HG03095 (cell line): ENCODE measurements around the gene FGD4.

Experiments
- ATAC-seq: cut with Tn5 transposase; IDR thresholded peaks from one replicate; pipeline ENCODE4 v1.9.1; 2021; ENCODE audit warnings: moderate library complexity; ENCODE audit not compliant: unreplicated experiment

Gene FGD4

DNA sequence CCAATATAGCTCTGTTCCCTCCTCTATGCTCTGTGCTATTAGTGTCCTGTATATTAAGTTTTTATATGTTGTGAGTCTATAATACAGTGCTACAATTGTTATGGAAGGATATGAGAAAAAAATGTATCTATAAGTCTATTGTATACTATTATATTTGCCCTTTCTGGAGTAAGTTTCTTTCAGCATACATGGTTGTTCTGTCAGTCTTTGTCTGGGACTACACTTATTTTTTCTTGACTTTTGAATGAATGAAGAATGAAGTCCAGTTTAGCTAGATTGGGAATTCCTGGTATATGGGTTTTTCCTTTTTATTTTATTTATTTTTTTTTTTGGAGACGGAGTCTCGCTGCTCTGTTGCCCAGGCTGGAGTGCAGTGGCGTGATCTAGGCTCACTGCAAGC, 203.7 kb downstream of the FGD4 start:
- no peak for ATAC-seq

DNA sequence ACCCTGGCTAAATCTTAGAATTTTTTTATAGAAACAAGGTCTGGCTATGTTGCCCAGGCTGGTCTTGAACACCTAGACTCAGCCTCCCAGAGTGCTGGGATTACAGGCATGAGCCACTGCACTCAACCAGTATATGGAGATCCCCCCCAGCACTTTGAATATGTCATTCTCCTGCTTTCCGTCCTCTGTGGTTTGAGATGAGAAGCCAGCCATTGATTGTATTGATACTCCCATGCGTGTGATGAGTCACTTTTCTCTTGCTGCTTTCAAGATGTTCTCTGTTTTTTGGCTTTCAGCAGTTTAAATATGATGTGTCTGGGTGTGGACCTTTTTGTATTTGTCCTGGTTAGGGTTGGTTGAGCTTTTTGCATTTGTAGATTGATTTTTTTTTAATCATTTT, 204.5 kb downstream of the FGD4 start:
- peak; percentile 96 for ATAC-seq

DNA sequence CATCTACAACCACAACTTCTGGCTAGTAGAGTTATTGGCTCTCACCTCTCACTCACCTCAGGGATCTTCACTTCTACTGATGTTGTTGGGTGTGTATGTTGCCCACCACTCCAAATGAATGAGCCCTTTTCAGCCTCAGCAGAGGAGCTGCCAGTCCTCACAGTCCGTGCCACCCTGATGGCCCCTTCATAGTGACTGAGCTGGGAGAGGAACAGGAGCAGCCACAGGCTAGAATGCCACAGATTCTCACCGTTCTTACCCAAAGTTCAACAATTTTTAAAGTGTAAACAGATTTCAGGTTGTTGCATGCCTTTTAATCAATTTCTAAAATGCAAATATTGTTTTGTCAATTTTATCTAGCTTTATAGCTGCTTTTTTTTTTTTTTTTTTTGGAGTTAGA, 205.2 kb downstream of the FGD4 start:
- no peak for ATAC-seq

DNA sequence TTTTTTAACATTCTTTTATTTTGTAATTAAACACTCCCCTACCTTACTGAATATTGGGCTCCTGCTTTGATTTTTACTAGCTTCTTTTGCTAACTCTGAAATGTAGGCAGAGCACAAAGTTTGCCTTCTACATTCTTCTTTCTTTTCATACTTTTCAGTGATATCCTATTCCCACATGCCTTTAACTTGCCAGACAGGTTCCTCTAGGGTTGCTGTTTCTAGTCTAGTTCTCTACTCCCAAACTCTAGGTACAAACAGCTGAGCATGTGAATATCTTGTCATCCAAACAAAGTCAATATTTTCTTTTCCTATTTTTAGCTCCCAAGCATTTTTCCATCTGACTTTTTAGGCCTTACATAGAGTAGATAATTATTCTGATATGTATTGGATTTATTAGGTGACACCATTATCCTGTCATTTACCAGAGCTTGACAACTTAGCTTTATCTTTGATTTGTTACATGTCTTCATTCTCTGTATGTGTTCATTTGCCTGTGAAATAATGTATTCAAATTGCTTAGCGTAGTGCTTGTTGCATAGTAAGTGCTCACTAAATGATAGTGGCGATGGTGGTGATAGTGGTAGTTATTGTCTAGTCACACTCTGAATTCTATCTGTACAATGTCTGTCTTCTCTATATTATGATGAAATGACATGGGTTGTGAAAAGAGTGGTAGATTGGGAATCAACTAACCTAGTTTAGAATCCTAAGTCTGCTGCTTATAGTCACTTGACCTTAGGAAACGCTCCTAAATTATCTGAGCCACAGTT, 206.2 kb downstream of the FGD4 start:
- ATAC-seq: no peak

DNA sequence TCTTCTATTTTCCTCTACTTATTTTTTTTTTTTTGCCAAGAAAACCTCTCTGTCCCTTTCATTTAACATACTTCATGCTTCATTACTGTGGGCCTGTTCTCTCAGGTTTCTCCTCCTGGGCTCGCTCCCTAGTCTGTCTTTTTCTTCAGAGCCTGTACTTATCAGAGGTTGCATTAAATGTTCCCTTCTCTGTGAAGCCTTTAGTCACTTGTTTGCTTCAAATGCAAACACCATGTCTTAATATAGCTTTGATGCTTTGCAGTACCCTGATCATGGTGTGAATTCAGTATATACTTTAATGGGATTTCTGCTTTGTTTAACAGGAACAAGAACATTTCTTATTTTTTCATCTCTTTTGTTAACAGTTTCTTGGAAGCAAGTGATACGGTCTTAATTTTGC, 207.1 kb downstream of the FGD4 start:
- no peak for ATAC-seq

DNA sequence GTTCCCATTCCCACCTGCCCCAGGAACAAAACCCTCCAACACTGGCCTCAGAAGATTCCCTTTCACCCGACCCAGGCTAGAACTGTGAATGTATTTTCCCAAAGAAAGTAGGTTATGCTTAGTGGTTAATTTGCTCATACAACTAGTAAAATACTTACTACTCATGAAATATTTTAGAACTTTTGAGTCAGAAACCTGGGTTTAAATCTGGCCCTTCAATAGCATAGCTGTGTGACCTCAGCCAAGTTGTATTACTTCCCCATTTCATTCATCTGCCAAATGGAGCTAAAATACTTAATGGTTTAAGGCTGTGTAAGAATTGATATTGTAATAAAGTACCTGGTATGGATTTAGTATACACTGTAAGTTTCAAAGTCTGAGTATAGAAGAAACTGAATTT, 210.6 kb downstream of the FGD4 start:
- ATAC-seq: no peak

DNA sequence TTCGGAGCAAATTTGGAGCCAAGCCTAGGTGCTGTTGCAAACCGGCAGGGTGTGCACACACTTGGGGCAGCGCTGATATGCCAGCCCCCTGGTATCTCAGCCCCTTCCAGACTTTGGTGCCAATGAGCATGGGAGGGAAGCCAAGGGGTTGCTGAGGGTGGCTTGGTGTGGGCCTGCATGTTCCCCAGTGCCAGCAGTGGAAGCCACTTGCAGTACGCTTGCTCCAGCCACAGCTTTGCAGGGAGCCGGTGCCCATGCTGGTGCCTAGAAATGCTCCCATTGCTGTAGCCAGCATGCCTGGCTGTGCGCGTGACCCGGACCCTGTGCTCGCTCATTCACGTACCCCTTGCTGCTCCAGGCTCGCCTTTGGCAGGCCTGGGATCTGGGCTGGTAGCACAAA, 212.6 kb downstream of the FGD4 start:
- ATAC-seq: no peak

DNA sequence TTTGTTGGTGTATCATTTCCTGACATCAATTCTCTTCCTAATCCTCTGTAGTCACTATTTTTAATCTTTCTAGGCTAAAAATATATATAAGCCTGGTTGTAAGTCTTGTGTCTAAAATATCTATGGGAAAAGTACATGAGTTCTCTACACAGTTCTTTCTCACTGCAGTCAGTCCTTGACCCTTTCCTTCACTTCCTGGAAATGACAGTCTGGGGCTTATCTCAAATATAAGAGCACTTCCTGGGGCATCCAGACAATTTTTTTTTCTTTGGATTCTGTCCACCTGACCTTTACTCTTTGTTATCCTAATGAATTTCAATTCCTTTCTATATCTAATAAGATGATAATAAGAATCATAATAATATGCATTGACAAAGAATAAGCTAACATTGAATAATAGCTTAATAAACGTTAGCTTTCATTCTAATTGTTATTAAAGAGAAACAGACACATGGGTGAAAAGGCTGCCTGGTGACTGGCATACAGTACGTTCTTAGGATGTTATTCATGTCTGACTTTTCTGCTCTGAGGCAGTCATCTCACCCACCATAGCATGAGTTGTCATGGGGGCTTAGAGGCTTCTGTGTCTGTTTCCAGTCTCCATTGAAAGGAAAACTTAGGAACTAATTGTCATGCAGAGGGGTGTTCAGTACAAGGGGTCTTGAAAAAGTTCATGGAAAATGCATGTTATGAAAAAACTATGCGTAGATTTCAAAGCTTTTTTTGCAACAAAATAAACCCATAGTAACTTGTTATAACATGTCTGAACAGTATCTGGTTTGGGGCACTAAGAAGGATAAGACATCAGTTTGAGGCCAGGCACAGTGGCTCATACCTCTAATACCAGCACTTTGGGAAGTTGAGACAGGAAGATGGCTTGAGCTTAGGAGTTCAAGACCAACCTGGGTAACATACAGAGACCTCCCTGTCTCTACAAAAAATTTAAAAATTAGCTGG, 213.6 kb downstream of the FGD4 start:
- no peak for ATAC-seq

DNA sequence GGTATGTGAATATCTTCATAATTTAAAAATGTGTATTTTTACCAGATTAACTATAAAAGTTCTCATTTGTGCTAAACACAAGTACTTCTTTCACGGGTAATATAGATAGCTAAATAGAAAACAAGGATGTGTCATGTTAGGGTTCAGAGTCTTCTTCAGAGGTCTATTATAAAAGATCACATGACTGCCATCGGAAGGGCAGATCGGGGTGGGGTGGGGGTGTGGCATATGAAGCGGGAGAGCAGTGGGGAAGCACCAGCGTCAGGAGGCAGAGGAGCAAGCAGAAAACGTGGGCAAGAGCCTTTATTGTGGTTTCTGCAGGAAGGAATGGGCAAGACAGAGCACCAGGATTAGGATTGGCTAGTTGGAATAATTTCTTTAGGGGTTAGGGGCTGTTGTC, 216.1 kb downstream of the FGD4 start:
- no peak for ATAC-seq

DNA sequence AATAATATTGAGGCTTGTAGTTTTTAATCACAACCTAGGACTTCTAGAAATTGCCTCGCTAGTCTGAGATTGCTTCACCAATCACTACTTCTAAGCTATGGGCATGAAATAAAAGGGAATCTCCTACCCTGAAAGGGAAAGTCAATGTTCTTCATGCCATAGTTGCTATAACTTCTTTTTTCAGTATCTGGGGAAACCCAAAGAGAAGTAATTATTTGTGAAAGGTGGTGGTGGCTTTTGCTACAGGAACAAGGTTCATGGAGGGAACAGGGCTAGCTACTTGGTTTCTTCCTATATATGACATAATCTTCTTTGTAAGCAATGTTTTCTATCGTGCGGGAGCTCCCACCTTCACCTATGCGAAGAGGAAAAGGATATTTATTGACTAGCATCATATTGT, 218.2 kb downstream of the FGD4 start:
- ATAC-seq: no peak

DNA sequence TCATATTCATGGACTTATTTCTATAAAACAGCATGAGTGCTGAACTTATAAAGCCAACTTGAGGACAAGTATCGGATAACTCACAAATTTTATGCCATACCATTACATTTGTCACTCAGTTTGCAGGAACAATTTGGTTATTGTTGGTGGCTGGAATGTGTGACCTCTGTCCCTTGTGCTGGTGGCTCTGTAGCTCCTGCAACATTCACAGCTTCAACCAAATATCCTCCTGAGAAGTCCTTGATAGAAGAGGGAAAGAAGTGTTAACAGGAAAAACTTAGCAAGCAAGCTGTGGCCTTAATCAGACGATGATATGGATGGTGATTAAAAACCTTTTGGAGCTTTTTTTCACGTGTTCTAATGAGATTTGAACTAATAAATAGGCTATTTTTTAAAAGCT, 218.8 kb downstream of the FGD4 start:
- no peak for ATAC-seq

DNA sequence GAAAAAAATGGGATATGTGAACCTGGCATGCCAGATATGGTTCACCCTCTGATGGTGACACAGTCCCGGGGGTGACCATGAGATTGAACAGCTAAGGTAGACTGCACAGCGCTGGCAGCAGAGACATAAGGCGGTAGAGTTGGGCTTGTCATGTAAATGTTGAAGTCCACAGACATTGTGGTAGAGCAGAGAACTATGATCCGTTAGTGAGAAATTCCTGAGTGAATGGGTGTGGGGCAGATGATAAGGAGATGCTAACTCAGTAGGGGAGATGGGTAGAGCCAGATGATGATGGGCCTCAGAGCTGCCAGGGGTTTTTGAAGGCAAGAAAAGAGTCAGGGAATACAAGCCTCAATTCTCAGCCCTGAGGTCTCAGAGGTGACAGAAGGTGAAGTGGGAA, 228.6 kb downstream of the FGD4 start:
- no peak for ATAC-seq

DNA sequence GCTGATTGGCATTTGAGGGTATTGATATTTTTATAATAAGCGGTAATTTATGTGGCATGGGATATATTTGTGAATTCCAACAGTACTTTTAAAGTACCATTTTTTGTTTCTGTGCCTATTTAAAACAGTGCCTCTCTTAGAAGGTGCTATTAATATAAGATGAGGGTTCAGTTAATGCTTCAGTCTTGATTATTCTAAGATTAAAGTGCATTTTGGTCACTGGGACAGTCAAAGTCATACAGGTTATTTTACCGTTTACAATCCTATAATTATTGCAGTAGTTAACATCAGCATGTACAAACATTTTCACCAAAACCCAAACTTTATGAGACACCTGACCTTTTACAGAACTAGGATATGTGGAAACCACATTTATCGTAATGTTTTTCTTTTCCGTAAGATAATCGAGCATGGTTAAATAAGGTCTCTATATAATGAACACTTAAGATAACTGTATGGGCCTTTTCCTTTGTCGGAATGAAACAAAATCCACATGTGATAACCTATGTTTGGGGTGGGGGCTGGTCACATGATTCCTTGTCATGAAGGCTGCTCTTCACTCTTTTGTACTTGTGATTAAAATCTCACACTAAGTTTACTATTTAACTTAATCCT, 242.0 kb downstream of the FGD4 start:
- no peak for ATAC-seq

DNA sequence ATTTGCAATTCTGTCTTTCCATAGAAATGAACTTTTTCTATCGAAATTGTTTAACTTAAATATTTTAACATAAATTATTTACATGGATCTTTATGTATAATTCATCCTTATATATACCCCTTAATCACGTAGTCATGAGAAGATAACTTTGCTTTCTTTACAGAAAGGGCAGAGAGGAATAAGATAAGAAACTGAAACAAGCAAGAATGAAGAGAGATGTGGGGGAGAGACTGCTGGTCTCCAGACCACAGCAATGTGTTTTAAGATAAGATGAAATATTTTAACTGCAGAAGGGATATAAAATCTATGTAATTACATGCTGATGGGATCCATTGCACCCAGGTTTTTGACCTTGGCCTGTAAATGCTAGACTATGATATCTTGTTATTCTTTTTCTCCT, 245.1 kb downstream of the FGD4 start:
- ATAC-seq: no peak

DNA sequence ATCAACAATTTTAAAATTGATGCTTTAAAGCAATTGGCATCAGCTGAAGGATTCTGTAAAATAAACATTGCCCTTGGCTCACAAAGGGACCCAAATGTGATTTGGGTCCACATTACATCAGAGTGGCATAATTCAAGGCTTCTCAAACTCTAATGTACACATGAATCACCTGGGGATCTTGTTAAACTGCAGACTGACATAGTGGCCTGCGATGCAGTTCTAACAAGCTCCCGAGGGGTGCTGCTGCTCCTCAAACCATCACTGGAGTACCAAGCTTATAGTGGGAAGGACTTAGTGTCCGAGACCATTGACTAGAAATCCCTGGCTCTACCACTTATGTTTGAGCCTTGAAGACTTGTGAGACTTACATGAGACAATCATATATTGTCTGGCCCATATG, 247.9 kb downstream of the FGD4 start:
- ATAC-seq: no peak

DNA sequence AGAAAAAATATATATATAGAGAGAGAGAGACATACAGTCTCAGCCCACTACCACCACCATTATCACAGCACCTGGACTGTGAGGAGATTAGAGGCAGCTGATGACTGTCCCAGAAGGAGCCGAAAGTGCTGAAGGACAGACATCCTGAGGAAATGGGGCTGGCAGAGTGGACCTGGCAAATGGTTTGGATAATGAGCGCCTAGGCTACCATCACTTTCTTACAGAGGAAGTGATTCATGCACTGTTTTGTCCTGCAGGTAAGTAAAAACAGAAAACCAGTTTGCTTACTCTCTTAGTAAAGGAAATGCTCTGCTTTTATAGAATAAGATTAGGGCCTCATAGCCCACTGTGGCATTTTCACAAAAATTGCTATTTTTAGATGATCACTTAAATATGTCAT, 251.2 kb downstream of the FGD4 start:
- ATAC-seq: no peak

DNA sequence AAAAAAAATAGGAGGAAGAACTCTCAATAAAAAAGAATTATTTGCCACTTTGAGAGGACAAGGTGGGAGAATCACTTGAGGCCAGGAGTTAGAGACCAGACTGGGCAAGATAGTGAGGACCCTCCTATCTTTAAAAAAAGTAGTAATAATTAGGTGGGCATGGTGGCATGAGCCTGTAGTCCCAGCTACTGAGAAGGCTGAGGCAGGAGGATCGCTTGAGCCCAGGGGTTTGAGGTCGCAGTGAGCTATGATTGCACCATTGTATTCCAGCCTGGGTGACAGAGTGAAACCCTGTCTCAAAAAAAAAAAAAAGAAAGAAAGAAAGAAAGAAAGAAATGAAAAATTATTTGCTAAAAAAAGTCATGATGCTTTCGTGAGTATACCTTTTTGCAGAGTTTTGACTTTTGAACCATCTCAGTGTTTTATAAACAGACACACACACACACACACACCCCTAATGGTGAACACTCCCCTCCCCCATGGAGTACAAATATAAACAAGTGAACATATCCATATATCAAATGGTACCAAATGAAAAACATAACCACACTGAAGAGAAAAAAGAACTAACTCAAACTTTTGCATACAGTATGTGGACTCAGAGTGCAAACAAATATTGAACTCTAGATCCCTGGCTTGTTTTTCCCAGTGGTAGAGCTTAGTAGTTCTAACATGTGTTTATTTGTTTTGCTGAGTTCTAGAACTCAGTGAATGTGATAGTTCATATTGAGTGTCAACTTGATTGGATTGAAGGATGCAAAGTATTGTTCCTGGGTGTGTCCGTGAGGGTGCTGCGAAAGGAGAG, 252.0 kb downstream of the FGD4 start:
- ATAC-seq: no peak

DNA sequence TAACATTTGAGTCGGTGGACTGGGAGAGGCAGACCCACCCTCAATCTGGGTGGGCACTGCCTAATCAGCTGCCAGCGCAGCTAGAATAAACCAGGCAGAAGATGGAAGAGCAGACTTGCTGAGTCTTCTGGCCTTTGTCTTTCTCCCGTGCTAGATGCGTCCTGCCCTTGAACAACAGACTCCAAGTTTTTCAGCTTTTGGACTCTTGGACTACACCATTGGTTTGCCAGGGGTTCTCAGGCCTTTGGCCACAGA, 252.5 kb downstream of the FGD4 start:
- no peak for ATAC-seq

DNA sequence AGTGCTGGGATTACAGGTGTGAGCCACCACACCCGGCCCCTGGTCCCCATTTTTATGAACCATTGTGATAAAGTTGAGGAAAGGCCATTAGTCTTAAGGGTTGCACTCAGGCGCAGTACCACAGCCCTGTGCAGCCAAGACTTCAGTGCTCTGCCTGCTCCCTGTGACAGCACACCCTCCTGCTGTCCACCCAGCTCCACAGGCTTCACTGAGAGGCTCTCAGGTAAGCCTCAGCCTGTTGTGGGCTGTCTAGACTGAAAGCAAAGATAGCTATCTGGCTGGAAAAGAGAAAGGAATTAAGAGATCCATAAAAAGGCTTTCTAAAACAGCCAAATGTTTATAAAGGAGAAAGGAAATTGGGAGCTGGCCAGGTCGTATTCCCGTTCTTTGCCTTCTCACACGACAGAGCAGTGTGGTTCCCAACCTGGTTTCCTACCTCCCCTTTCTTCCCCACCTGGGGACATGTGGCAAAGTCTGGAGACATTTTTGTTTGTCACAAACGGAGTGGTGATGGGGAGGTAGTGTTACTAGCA, 260.6 kb downstream of the FGD4 start:
- no peak for ATAC-seq

DNA sequence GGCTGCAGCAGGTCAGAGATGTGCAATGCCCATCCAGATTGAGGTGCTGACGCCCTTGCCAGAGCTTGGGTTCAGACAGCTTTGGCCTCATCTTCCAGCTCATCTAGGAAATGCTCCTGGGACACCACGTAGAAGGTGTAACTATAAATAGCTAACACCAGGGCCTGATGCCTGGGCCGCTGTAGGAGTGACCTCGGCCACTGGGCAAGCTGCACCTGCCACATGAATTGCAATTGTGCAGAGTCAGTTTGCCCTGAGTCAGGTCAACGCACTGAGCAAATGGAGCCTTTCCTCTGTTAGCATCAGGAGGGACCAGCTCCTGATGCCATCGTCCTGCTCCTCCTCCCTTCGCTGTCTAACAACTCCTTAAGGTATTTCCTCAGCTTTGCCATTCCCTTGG, 262.3 kb downstream of the FGD4 start:
- no peak for ATAC-seq

DNA sequence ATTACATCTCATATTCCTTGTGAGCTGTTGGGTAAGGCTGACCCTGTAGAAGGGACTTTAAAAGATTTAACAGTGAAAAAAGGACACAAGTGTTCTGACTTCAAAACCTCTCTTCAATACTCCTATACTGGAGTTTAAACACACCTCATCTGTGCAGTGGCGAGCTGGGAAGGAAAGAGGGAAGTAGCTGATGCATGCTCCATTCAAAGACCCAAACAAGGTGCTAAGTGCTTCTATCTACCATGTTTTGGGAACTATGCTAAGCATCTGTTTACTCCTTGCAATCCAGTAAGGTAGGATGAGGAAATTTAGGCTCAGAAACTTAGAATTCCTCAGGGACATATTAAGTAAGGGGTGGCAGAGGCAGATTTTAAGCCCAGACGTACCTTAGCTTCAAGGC, 263.3 kb downstream of the FGD4 start:
- ATAC-seq: no peak
